HS-5 (cell line): ENCODE data around the gene EPHA5.

ENCODE experiments used
- DNase-seq: peaks from one replicate; pipeline ENCODE4 v3.0.0-alpha.2; 2012; ENCODE audit warnings: low read depth

The EPHA5 gene

DNA sequence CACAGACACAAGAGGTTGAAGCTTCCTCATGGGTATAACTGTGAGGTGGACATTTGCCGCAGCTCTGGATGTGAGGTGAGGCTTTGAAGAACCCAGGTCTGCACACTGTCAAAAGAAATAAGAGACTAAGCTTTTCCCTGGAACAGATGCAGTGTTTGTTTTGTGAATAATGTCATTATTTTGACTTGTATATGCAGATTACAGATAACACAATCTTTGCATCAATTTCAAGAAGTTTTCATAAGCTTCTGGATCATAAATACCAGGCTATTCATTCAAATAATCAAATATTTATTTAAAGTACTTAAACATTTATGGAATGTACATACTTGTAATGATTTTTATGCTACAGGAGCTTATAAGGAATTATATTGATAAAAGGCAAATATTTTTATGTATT lies 174.8 kb downstream of the EPHA5 start:
- DNase-seq, result no peak

DNA sequence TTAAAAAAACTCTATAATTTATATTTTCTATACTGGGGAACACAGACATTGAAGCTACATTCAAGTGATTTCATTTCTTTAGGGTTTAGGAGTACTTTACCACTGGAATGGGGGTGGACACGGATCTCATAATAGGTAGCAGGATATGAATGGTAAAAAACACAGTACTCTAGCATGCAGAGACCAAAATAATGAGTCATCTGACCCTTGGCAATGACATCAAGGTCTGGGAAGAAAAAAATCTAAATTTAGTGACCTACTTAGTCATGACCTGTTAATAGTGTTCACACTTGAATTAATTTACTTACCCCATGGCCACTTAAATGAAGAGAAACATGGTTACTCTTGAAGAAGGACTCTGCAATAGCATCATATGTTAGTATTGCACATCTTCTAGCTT lies 187.9 kb downstream of the EPHA5 start:
- no peak for DNase-seq

DNA sequence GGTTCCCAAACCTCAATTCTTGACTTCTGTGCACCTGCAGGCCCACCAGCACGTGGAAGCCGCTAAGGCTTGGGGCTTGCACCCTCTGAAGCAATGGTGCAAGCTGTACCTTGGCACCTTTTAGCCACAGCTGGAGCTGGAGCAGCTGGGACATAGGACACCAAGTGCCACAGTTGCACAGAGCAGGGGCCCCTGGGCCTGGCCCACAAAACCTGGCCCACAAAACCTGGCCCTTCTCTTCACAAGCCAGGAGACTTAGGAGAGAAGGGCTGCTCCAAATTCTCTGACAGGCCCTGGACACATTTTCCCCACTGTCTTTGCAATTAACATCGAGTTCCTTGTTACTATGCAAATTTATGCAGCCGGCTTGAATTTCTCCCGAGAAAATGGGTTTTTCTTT lies 197.8 kb downstream of the EPHA5 start:
- no peak for DNase-seq

DNA sequence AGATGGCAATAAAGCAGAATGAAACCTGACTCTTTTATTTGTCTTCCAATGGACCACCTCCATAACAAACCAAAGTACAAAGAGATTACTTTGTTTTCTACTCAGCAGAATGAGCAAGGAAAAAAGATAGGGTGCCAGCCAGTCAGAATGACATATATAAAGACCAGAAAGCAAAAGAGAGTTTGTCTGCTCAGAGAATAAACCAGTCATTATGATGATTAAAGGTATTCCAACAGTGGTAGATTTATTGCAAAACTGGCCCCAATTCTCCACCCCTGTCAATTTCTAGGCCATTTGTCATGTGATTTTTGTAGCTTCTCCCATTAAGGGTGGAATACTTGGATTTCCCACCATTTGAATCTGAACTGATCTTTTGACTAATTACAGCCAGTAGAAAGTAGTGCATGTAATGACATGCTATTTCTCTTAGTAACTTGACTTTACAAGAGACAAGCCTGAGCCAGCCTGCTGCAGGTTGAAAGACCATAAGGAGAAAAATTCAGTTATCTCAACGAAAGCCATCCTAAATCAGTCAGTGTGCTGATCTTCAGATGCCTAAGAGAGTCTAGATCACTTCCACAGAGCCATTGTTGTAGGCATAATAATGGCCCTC lies 203.1 kb downstream of the EPHA5 start:
- DNase-seq, result no peak

DNA sequence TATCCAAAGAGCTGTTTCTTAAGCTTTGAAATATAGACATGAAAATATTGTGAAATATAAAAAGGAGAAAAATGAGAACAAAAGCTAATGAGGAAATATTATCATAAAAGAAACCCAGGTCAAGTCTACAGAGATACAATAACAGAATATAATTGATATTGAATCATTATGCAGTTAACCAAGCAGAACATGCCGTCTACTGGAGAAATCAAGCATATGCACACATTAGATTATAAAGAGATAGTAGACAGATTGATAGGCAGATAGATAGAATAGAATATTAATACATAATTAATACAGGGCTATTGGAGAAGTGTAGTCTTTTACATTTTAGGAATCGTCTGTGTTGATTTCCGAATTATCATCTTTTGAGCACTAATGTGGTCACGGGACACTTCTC lies 208.5 kb downstream of the EPHA5 start:
- DNase-seq, result no peak

DNA sequence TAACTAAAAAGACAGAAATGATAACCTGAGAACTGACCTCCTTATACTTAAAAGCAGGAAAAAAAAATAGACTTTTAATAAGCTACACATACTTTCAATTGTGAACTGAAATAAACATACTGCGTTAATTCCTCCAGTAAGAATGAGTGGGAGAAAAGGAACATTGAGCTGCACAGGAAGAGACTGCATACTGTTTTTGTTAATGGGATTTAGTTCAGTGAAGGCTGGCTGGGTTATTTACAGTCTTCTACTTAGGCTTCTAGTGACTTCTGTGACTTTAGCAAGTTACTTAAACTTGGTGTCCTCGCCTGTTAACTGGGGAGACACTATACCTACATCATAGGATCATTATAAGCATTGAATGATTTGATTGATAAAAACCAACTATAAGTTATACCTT lies 213.3 kb downstream of the EPHA5 start:
- DNase-seq, result no peak

DNA sequence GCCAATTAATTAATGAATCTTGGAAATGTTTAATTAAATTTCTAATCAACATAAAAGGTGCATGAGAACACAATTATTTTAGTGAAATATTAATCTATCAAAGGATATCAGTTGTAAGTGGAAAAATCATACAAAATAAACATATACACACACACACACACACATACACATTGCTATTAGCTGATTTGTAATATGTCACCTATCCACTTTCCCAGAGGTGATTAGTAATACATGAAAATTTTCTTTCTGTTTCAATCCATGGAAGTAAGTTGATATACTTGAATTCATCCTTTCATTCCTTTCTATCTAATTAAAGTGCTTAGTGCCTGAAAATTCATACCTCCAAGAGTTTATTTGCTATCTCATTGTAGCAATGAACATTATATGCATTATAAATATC lies 213.7 kb downstream of the EPHA5 start:
- no peak for DNase-seq

DNA sequence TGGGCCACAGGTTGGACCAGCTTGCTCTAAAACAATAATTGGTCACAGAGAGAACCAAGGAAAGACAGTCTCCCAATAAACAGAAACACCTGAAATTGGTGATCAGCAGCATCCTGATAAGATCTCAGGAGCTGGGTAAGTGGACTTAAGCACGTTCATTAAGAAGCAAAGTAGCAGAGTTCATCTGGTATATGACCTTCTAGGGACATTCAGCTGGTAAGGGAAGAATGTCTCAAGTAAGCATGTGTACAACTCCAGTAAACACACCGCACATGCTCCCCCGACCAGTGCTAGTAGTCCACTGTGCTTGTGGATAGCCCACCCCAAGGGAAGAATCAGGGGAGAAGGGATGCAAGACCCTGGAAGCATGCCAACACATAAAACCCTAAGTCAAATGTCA lies 216.9 kb downstream of the EPHA5 start:
- DNase-seq, result no peak

DNA sequence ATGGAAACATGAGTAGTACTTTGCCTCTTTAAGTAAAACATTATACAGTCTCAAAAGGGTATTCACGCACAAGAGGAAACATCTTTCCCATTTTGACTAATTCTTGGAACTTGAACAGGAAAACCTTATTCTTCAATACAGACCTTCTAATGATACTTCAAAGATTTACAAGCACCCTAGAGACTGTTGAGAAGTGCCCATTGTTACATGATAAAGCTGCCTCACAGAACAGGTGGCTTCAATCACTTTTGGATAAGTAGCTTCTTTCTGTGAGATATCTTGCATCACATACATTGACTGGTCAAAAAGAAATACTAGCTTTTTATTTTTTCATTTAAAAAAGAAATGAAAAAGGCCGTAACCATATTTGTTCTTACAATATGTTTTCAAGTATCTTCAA lies 219.4 kb downstream of the EPHA5 start:
- no peak for DNase-seq

DNA sequence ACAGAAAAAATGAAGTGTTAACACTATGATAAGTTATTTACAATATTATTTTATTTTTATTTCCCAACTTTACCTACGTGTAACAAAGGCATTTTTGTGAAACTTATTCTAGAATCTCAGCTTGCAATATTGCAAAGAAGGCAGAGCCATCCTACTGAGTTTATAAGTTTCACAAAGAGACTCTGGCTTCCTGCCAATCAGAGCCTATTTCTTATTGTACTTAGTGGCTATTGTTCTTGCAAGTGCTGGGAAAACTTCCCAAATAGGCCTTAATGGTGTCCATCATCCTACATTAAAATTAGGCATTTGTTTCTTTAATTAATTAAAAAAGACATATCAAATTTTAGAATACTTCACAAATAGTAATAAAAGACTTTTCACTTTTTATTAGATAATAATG lies 233.2 kb downstream of the EPHA5 start:
- no peak for DNase-seq

DNA sequence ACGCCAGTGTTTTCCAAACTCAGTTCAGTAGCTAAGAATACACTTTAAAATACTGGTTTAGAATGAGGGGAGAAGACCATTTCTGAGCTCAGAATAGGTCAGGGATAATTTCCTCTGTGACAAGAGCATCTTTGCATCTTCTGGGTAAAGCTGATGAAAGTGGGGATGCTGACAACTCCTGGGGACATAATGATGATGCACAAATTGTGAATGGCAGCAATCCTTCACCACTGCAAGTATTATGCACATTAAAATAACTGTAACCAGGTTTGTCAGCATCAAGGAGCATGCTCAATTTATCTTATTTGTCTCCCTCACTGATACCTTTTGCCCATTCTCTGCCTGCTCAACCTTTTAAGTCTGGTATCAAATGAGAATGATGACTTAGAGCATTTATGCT lies 248.2 kb downstream of the EPHA5 start:
- DNase-seq, result no peak

DNA sequence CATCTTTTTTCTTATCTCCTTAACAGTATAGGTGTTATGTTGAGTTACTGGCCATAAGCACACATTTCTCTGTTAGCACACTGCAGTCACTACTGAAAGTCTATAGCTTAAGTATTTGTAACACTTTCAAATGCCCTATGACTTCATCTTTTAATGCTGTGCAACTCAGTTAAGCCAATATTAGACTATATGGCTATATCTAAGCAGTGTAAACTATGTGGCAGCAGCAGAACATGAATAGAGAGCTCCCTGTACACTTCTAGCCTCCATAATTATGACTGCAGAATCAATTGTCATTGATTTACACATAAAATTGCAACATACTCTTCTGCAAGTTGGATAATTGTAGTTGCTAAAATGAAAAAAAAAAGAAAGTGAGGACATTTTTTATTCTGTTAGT lies 250.3 kb downstream of the EPHA5 start:
- no peak for DNase-seq

DNA sequence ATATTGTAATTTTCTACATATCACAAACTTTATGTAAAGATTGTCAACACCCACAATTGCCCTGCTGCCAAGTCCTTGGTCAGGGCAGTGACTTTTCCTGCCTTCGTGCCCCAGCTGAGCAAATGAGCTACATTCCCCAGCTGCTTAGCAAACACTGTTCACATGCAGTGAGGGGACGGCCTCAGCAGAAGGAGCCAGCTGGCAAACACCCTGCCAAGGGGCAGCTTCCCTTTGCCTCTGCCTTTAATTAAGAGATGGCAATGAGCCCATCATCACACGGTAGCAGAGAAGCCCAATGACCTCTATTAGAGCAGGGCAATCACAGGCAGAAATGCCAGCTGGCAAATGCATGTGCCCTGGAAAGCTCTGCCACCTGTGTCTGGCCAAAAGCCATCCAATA lies 253.4 kb downstream of the EPHA5 start:
- peak; percentile 2 for DNase-seq

DNA sequence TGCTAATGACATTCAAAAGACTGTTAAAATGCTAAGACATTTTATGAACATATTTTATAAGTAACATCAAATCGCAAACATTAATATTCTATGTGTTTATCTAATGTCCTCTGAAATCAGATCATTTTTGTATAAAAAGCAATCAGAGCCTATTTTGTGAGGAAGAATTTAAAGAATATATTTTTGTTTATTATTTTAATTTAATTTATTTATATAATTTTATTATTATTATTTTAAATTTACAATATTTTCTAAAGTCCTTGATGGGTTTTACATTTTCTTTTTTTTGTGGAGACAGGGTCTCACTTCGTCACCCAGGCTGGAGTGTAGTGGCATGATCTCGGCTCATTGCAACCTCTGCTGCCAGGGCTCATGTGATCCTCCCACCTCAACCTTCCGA lies 262.8 kb downstream of the EPHA5 start:
- DNase-seq, result no peak

DNA sequence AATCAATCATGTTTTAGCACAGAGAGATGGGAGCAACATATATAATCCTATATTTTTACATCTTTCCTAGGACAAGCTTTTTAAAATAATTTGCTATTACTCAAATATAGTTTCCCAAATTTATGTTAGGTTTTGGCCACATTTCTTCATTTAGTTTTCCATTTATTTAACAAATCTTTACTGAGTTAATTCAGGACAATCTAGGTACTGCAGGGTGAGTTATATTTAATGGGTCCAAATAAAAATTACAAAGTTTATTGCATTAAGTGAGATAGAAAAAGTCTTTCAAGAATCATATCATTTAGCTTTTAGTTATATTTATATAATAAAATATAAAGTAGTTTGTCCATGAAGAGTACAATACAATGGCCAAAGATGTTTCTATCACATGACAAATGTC lies 269.2 kb downstream of the EPHA5 start:
- no peak for DNase-seq

DNA sequence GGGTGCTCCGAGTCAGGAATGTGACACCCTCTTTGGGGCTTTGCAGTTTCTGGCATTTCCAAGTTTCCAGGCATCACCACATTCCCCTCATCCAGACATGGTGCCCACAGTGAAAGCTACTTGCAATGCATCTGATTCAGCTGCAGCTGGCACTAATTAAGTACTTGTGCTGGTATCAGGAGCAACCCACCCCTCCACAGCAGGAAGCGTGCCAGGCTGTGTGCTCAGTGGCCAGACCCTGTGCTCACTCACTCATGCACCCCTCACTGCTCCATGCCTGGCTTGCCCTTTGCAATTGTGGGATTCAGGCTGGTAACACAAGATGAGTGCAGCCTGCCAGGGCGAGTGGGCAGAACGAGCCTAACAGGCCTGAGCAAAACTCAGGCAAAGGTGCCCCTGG lies 271.2 kb downstream of the EPHA5 start:
- no peak for DNase-seq

DNA sequence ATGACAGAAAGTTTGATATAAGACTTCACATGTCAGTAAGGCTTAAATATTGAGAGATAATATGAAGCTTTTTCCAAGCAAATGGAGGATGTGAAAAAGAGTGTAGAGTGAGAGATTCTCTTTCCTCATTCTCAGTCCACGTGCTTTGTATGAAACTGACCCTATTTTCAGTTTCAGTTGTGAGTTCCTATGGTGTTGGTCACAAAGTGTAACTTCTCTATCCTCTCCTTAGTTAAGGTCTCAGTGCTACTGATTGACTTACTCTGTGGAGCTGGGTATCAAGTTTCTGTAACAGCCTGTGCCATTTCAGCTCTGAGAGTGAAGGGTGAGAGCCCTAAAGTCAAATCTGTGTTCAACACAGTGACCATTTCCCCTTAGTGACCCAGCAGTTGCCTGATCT lies 277.2 kb downstream of the EPHA5 start:
- no peak for DNase-seq

DNA sequence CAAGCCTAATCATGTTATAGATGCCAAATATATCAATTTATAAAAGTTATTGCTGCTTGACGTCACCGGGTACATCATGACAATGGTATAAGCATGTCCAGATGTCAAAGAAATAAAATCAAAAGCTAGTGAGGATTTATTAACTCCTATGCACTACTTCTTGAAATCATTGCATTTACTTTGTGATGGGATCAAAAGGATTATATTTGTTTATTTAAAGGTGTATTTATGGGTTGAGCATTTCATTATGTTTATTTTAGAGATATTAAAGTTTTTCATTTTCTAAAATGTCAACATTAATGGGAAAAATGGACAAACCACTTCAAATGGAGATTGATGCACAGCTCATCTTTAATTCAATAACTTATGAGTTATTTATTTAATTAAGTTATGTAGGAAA lies 277.8 kb downstream of the EPHA5 start:
- DNase-seq, result no peak

DNA sequence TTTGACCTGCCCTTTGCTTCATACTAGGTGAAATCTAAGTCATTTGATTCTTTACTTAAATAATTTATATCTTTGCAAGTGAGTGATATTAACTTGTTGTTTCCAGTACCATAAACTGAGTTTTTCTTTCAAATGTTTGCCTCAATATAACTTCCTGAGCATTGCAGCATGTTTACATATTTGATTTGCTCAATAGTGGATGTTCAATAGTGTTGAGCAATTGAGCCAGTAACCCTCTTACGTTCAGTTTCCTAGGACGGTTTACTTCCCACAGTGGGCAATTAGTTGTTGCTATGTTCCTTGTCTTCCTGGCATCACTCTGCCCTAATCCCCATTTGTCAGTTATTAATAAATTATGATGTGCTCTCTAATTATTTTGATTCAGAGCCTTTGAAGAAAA lies 278.5 kb downstream of the EPHA5 start:
- DNase-seq, result no peak

DNA sequence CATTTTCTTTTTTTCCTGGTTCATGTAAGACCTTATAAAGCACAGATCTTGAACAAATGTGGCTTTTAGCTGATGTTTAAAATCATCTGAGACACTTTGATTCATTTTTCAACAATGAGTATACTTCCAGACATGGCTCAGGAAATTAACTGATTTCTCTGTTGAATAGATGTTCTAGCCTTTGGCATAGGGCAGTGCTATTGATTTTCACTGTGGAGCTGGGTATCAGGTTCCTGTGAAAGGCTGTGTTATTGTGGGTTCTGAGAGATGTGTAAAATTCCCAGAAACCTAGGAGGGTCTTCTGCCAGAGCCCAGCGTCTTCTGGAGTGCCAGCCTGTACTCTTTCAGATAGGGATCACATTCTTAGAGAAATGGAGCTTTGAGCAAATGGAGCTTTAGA lies 278.9 kb downstream of the EPHA5 start:
- DNase-seq, result no peak

DNA sequence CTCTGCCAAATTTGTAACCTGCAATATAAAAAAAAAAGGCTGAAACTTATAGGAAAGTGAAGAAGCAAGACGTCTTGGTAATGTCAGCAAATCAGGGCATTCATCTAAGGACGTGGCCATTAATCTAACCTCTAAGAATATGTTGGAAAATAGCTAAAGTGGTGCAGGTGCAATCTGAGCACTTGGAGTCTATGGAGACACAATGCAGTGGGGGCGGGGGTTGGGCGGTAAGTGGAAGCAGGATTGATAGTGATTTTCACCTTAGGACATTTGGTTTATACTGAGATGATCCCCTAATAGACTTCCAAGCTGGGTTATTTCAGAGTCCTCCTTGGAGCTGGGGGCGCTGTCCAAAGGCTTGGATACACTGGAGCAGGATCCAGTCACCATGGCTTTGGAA lies 283.4 kb downstream of the EPHA5 start:
- DNase-seq, result no peak

DNA sequence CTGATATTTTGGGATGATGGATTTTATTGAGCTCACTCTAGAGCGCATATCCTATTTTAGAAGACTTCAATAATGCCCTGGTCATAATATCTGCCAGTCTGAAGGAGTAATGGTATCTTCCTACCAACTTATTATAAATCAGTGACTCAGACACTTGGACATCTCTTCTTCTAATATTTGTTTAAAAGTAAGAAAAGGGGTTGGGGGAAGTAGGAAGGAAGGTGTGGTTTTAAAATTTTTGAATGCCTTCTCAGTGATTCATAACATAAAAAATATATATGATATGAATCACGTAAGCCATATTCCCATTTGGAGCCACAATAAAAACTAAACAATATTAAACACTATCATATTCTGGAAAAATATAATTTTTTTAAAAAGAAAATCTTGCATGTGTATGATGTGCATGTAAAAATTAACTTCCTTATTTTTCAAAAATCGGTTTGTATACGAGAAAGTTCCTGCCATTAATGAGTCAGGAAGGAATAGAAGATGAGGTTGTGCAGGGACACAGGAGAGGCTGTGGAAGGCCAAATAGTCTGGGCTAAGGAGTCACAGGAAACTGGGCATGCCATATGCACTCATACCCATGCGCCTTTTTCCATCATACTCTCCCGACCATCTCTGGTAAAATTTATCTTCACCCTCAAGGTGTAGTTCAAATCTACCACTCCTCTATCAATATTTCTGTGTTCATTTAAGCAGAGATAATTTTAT lies 286.5 kb downstream of the EPHA5 start:
- peak; percentile 68 for DNase-seq

DNA sequence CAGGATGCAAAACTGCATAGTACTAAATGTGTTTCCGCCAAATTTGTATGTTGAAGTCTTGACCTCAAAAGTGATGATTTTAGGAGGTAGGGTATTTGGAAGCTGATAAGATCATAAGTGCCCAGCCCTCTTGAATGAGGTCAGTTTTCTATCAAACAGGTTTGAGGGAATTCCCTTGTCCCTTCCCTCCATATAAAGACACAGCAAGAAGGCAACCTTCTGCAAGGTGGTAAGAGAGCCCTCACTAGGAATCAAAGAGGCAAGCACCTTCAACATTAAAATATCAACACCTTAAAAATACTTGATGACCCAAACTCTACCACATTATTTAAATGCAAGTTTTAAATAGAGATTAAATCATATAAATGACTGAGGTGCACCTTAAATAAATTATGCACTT lies 288.6 kb downstream of the EPHA5 start:
- no peak for DNase-seq

DNA sequence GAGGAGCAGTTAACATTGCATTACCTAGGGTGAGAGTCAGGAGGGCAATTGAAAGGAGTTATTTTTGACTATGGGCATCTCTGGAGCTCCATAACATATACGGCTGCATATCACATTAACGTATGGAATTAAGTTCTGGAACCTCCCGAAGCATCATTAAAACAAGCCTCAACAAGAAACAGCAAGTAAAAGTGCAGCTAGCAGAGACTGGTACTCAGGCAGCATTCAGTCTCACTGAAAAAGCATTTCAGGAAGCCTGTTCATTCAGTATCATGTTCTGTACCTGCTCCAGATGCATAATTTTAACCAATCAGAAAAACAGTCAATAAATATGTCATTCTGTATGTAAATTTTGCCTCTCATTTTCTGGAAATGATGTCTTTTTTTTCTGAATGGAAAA lies 299.6 kb downstream of the EPHA5 start:
- DNase-seq, result no peak
